ENCODE data around the gene SMTNL2.

The SMTNL2 gene

GRCh38 chr17:4584101-4584916 is at the start of gene SMTNL2:
SMTNL2 (plus strand) TSS chr17:4584529; CDS start chr17:4584606, 77 bp downstream.
- peak; percentile 9 for DNase-seq (ENCODE audit: low spot score)

- DNase-seq (ENCODE audit: low spot score) = no peak
These were observed 49.2 kb upstream of the SMTNL2 start for GRCh38 chr17:4534928-4535666.

- no peak for DNase-seq (ENCODE audit: low spot score)
These were observed 48.6 kb upstream of the SMTNL2 start for GRCh38 chr17:4535667-4536258.

GRCh38 chr17:4536259-4536741 is 48.0 kb upstream of the SMTNL2 start:
- DNase-seq (ENCODE audit: low spot score) = no peak

- DNase-seq (ENCODE audit: low spot score) = no peak
These were observed 47.5 kb upstream of the SMTNL2 start for GRCh38 chr17:4536742-4537411.

GRCh38 chr17:4537451-4538235 is 46.7 kb upstream of the SMTNL2 start:
- no peak for DNase-seq (ENCODE audit: low spot score)

GRCh38 chr17:4538236-4539002 is 45.9 kb upstream of the SMTNL2 start:
- no peak for DNase-seq (ENCODE audit: low spot score)

GRCh38 chr17:4539025-4539424 is 45.3 kb upstream of the SMTNL2 start:
- DNase-seq (ENCODE audit: low spot score) = no peak

- no peak for DNase-seq (ENCODE audit: low spot score)
These were observed 44.6 kb upstream of the SMTNL2 start for GRCh38 chr17:4539576-4540223.

- no peak for DNase-seq (ENCODE audit: low spot score)
These were observed 44.1 kb upstream of the SMTNL2 start for GRCh38 chr17:4540224-4540651.

GRCh38 chr17:4540687-4541327 is 43.5 kb upstream of the SMTNL2 start:
- DNase-seq (ENCODE audit: low spot score) = no peak

GRCh38 chr17:4541328-4542002 is 42.9 kb upstream of the SMTNL2 start:
- no peak for DNase-seq (ENCODE audit: low spot score)

GRCh38 chr17:4542003-4542725 is 42.2 kb upstream of the SMTNL2 start:
- DNase-seq (ENCODE audit: low spot score) = no peak

- DNase-seq (ENCODE audit: low spot score) = no peak
These were observed 41.6 kb upstream of the SMTNL2 start for GRCh38 chr17:4542726-4543191.

- no peak for DNase-seq (ENCODE audit: low spot score)
These were observed 40.7 kb upstream of the SMTNL2 start for GRCh38 chr17:4543557-4544026.

GRCh38 chr17:4544135-4544950 is 40.0 kb upstream of the SMTNL2 start:
- DNase-seq (ENCODE audit: low spot score) = no peak

- no peak for DNase-seq (ENCODE audit: low spot score)
These were observed 39.4 kb upstream of the SMTNL2 start for GRCh38 chr17:4544951-4545216.

Measured in LoVo (cell line).